NCI-H748 (cell line): ENCODE measurements around the gene NPIPB12.
"Not testable (repeated sequence)": the region's sequence is repeated elsewhere in the genome, so short reads cannot be mapped to it uniquely, and the experiment has no call there.

ENCODE experiments used
- DNase-seq: peaks from one replicate; lab custom pipeline; 2025; ENCODE audit not compliant: unreplicated experiment; lab: John Stamatoyannopoulos, UW

NPIPB12 gene

GRCh38 chr16:29506308-29506707 lies at the start of gene NPIPB12:
Gene NPIPB12, minus strand, starts transcription at chr16:29506408.
- DNase-seq: not testable (repeated sequence)

DNA sequence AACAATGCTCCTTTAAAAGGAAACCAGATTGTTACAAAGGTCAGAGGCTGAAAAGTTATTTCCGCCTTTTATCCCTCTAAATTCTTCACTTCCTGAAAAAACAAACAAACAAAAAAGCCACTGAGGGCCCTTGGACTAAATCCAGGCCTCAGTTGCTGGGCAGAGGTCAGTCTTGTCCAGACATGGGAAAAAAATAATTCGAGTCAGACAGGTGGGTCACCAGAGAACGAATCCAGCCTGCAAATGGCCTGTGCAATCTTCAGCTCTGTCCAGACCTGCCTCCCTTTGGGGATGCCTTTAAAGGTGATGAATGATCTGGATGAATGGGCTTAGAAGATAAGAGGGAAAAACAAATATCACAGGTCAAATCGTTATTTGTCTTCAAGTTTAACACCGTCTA lies 15.3 kb upstream of the NPIPB12 start:
- not testable (repeated sequence) for DNase-seq

DNA sequence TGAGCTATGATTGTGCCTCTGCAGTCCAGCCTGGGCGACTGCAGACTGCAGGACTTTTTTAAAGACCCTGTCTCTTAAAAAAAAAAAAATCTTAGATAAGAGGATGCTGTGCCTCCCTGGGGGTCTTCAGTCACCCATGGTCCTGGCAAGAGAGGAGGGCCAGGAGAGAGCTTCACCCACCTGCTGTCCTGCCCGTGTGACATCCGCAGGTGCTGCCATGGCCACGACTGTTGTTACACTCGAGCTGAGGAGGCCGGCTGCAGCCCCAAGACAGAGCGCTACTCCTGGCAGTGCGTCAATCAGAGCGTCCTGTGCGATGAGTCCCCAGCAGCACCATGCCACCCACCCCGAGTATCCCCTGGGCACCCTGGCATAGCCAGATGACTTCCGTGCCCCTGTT lies 23.9 kb downstream of the NPIPB12 start:
- DNase-seq: not testable (repeated sequence)

DNA sequence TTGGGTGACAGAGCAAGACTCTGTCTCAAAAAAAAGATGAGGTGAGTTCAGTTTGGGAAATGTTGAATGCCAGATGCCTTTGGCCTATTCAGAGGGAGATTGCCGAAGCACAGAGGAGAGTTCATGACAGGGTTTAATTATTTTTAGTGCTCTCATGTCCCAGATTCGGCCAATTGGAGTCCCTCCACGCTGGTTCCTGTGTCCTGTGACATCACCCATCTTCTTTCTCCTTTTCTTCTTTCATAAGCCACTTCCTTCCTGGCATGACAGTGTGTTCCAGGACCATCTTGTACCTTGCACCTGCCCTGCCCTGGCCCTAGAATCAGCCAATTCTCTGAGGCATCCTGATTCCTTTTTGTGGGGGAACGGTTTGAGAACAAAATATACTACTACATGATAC lies 34.1 kb downstream of the NPIPB12 start:
- DNase-seq: not testable (repeated sequence)

DNA sequence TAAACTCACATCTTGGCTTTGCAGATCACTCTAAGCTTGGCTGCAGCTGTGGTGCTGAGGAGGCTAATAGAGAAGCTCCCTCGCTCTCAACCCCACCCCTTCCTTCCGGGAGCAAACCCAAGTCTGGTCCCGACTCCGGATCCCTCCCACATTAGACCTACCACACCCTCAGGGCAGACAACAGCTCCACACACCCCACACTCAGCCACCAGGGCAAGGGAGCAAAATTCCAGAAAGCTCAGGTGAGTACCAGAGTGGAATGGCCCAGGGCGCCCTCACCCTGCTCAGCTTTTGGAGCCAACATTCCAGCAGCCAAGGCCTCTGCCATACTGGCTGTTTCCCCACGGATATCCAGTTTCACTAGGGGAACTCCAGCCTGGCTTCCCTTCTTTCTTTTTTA lies 36.5 kb downstream of the NPIPB12 start:
- not testable (repeated sequence) for DNase-seq

DNA sequence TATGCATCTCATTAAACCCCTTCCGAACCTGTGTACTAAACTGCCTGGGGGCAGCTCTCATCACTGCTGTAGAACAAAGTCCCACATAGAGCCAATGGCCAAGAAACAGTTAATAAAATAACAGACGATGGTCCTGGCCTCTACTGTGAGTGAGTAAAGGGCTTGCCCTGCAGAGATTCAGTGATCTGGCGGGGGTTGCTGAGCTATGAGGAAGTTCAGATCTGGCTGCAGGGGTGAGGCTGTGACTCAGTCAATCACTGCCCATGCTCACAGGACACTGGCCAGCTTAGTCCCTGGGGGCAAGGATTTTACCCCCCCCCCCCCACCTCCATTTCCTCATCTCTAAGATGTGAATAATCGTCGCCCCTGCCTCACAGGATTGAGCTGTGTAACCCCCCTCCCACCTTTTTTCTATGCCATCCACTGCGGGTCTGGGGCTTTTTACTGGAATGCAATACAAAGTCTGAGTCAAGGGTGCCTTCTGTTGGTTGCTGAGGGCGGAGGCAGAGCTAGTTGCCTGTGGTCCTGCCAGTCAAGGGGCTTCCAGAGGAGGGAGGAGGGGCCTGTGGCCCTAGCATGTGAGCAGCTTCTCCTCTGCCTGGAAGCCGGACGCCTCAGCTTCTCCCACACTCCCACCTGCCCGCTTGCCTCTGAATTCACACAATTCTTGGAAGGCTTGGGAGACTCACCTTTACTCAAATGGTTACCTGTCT lies 38.4 kb downstream of the NPIPB12 start:
- not testable (repeated sequence) for DNase-seq

GRCh38 chr16:29466904-29467303 lies 39.3 kb downstream of the NPIPB12 start:
- not testable (repeated sequence) for DNase-seq

DNA sequence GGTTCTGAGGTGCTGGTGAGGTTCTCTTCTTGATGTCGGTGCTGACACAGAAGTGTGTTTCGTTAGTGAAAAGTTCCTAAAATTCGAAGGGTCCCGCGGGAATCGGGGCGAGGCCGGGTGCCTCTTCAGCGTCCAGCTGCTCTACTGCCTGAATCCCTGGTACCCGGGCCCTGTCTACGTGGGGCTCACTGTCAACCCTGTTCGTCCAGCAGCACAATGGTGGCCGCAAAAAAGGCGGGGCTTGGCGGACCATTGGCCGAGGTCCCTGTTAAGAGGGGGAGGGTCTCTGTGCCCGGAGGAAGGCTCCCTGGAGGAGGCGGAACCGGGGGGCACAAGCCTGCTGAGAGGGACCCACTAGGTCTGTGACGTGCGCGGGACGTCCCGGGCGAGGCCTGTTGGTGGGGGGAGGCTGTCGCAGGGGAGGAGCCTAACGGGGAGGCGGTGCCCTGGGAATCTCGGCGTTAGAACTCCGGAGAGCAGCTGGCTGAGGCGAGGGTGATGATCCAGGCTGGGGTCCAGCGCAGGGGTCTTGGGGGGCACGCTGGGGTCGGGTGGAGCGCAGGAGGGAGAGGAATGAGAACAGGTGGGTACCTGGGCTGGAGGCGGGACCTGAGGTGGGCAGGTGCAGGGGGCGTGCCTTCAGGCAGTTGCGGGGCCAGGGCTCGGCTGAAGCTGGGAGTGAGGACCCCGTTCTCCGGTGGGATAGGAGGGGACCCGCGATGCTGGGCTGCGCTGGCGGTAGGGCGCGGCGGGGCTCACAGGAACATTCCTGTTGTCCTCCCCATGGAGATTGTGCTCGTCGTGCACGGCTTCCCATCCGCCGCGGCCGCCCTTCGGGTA lies 40.0 kb downstream of the NPIPB12 start:
- DNase-seq: not testable (repeated sequence)

GRCh38 chr16:29460647-29461030 lies 45.6 kb downstream of the NPIPB12 start:
- DNase-seq: not testable (repeated sequence)

DNA sequence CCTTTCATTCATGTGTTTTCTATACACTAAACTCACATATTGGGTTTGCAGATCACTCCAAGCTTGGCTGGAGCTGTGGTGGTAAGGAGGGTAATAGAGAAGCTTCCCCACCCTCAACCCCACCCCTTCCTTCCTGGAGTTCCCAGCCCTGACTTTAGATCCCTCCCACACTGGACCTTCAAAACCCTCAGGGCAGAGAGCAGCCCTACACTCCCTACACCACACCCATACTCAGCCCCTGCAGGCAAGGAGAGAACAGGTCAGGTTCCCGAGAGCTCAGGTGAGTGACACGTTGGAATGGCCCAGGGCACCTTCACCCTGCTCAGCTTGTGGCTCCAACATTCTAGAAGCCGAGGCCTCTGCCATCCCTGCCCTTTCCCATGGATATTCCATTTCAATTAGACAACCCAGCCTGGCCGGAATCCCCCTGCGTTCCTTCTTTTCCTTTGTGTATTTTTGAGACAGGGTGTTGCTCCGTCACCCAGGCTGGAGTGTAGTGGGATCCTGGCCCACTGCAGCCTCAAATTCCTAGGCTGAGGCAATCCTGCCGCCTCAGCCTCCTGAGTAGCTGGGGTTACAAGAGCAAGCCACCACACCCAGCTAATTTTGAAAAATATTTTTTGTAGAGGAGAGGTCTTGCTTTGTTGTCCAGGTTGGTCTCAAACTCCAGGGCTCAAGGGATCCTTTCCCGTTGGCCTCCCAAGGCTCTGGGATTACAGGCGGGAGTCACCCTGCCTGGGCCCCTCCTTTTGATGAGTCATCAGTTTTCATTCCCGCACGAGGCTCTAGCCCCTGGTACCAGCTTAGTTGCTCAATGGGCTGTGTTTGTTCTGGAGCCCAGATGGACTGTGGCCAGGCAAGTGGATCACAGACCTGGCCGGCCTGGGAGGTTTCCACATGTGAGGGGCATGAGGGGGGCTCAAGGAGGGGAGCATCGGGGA lies 46.2 kb downstream of the NPIPB12 start, which contains the start of gene SULT1A4:
Gene SULT1A4, plus strand, starts transcription at position 208 of the 941 bp plus-strand sequence. CDS start 1,473 bp downstream, outside the sequence.
- not testable (repeated sequence) for DNase-seq

DNA sequence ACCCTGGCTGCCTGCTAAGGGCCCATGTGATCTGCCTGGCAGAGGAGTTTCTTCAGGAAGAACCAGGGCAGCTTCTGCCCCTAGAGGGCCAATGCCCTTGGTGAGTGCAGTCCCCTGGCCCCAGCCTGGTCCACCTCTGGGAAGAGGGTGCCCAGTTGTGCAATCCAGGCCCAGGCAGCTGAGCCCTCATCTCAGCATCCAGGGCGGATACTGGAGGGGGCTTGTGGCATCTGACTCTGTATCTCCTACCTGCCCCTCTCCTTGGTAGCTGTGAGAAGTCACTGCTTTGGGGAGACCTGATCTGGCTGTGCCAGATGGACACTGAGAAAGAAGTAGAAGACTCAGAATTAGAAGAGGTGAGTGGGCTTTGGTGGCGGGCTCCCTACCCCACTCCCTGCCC lies 48.5 kb downstream of the NPIPB12 start:
- DNase-seq: not testable (repeated sequence)

- DNase-seq: not testable (repeated sequence)
These were observed 51.4 kb downstream of the NPIPB12 start for GRCh38 chr16:29454828-29455227.

DNA sequence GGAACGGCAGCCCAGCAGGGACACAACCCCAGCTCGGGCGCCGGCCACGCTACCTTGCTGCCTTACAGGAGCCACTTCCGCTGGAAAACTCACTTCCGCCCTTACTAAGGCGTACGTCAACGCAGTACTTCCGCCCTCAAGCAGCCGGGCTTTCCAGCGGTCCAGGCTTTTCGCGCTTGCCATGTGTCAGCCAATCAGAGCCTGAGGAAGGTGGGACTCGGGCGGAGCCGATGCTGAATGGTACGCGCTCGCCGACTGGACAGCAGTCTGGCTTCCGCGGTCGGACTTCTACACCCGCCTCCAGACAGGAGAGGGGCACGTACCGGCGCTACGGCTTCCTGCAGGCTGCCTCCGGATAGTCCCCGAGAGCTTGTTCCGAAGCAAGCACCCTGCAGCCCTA lies 51.9 kb downstream of the NPIPB12 start, which contains the start of the genes BOLA2 and SLX1B:
Gene BOLA2, minus strand, starts transcription at position 83 of the 400 bp plus-strand sequence. CDS start 98 bp downstream, outside the sequence.
Gene SLX1B, plus strand, starts transcription at position 265 of the 400 bp plus-strand sequence.
- not testable (repeated sequence) for DNase-seq

- DNase-seq: not testable (repeated sequence)
These were observed 52.5 kb downstream of the NPIPB12 start for GRCh38 chr16:29453754-29454153.
